GM12878 (cell line): ENCODE measurements around the gene PPFIA3. TPM values are rescaled to one million over a fixed set of nuclear protein-coding genes. Genes with fewer than 3 reads are reported as not detected.
A peak's percentile ranks its signal among the peaks of the same experiment; 100 is the strongest.
"Not testable (repeated sequence)": the region's sequence is repeated elsewhere in the genome, so short reads cannot be mapped to it uniquely, and the experiment has no call there.

Experiments used
- ATAC-seq: fragments of 200-7000 bp; cut with Tn5 transposase; 3 replicates; pipeline ENCODE4 v1.9.1; 2020; ENCODE audit warnings: mild to moderate bottlenecking, moderate library complexity
- BruUV-seq: library from RNA; stranded (reverse); fragments of 400-500 nt; replicated peaks from 2 replicates; lab custom pipeline; 2021; lab: Mats Ljungman, UMichigan
- CTCF ChIA-PET: fragments of 300-600 bp; sonication (Branson Sonifier 250); formaldehyde crosslinking; extraction: SDS; loops from one replicate; lab custom pipeline; 2021; ENCODE audit warnings: inconsistent platforms; lab: Yijun Ruan, JAX
- POLR2A ChIA-PET: fragments of 350-600 bp; formaldehyde crosslinking; extraction: SDS; loops from one replicate; lab custom pipeline; 2021; ENCODE audit warnings: inconsistent platforms; lab: Charles Lee
- RAD21 ChIA-PET: fragments of 300-600 bp; sonication (Branson Sonifier 250); formaldehyde crosslinking; loops from one replicate; lab custom pipeline; 2023; ENCODE audit warnings: antibody characterized with exemption; ENCODE audit not compliant: unreplicated experiment; lab: Charles Lee
- SMC1A ChIA-PET: fragments of 300-600 bp; sonication (Branson Sonifier 250); formaldehyde crosslinking; loops from one replicate; lab custom pipeline; 2023; ENCODE audit not compliant: unreplicated experiment, uncharacterized antibody; lab: Charles Lee
- DNase-seq: peaks from one replicate; pipeline ENCODE4 v3.0.0-alpha.2; 2011; ENCODE audit warnings: low read depth, low spot score
- FAIRE-seq: peaks from 3 replicates; lab custom pipeline; 2011; peaks lifted over from hg19 to GRCh38; lab: Jason Lieb, UNC
- H2AFZ ChIP-seq: 2 replicates; pipeline ENCODE4 v1.6.0; 2011; ENCODE audit warnings: low read depth, low read length, control low read depth; ENCODE audit not compliant: control insufficient read depth
- H3K27ac ChIP-seq: 2 replicates; pipeline ENCODE4 v1.5.1; 2011; ENCODE audit warnings: control low read depth; ENCODE audit not compliant: control insufficient read depth, insufficient read depth
- H3K27me3 ChIP-seq, 2 experiments: replicated peaks in 1 of 2; 2 replicates each; pipeline versions ENCODE4 v1.6.0 to v1.6.1; 2011; ENCODE audit warnings: low read length in 1 of 2; ENCODE audit not compliant: control insufficient read depth in 2 of 2, insufficient read depth in 2 of 2
- H3K36me3 ChIP-seq, 2 experiments: 2 replicates each; pipeline ENCODE4 v1.5.1; 2011; ENCODE audit warnings: low read length in 1 of 2; ENCODE audit not compliant: control insufficient read depth in 2 of 2, insufficient read depth in 2 of 2
- H3K4me1 ChIP-seq: 2 replicates; pipeline ENCODE4 v1.6.1; 2011; ENCODE audit warnings: mild to moderate bottlenecking, low read length, moderate library complexity, mixed read lengths; ENCODE audit not compliant: control insufficient read depth, insufficient read depth
- H3K4me2 ChIP-seq: 2 replicates; pipeline ENCODE4 v1.6.0; 2011; ENCODE audit warnings: control low read depth; ENCODE audit not compliant: control insufficient read depth, insufficient read depth
- H3K4me3 ChIP-seq: fragments of 200-600 bp; sonication (generic); 2 replicates; pipeline ENCODE4 v1.5.1; 2016
- H3K79me2 ChIP-seq: 2 replicates; pipeline ENCODE4 v1.6.0; 2011; ENCODE audit warnings: low read length; ENCODE audit not compliant: control insufficient read depth, insufficient read depth
- H3K9ac ChIP-seq: 2 replicates; pipeline ENCODE4 v1.8.0; 2011; ENCODE audit warnings: low read length, control low read depth, mixed read lengths; ENCODE audit not compliant: control insufficient read depth, insufficient read depth
- H3K9me3 ChIP-seq: replicated peaks from 3 replicates; pipeline ENCODE4 v1.5.1; 2011; ENCODE audit warnings: mild to moderate bottlenecking, low read length; ENCODE audit not compliant: control insufficient read depth, insufficient read depth
- H4K20me1 ChIP-seq: 2 replicates; pipeline ENCODE4 v1.6.0; 2011; ENCODE audit not compliant: control insufficient read depth, insufficient read depth
- CBX5 ChIP-seq: sonication (generic); IDR thresholded peaks from 2 replicates; pipeline ENCODE4 v1.6.1; 2016; ENCODE audit warnings: low read depth, moderate library complexity, mild to moderate bottlenecking, inconsistent platforms
- EED ChIP-seq: sonication (generic); IDR thresholded peaks from 2 replicates; pipeline ENCODE4 v1.6.1; 2016; ENCODE audit warnings: antibody characterized with exemption, low read depth
- WGBS: methylation state at CpG from one replicate; pipeline ENCODE4 v1.1.6; 2016; ENCODE audit warnings: low lambda C conversion rate; ENCODE audit not compliant: insufficient replicate concordance, insufficient coverage; ENCODE audit errors: missing lambda C conversion rate; 5-methylcytosine and 5-hydroxymethylcytosine counted together
- in situ Hi-C: fragments of 300-500 bp; cut with MboI; formaldehyde crosslinking; loops from 9 replicates; pipeline ENCODE4 v1.14.3; 2018; ENCODE audit warnings: mixed read lengths
- intact Hi-C: fragments of 100-400 bp; cut with micrococcal nuclease; formaldehyde crosslinking; loops from one replicate; pipeline ENCODE4 v1.14.2; 2022; ENCODE audit not compliant: unreplicated experiment
- polyA plus RNA-seq, 11 experiments: library from polyadenylated mRNA; depleted of rRNA in 4 of 11; unstranded in 6 of 11; stranded (reverse) in 5 of 11; fragments of >200 nt; fragmentation: Nextera tagmentation in 4 of 11; fragmentation: Illumina TruSeq in 1 of 11; extraction: Ambion mirVana in 4 of 11; extraction: Trizol in 1 of 11; gene quantifications; 1 replicate in 1 of 11; 2 replicates in 10 of 11; pipeline versions ENCODE4 v1.2.1 to v1.2.3, GENCODE V29; 2011 to 2016; ENCODE audit warnings: inconsistent platforms in 2 of 11, missing spikeins in 2 of 11, low read depth in 1 of 11
- total RNA-seq, 4 experiments: library from RNA; depleted of rRNA in 3 of 4; stranded (reverse); fragments of >200 nt in 3 of 4; fragmentation: Illumina TruSeq in 1 of 4; extraction: Trizol in 1 of 4; gene quantifications; 2 replicates each; pipeline versions ENCODE4 v1.2.1 to v1.2.3, GENCODE V29; 2013 to 2021
- TF ChIP-seq, protein P1 (sequence below): IDR thresholded peaks from 2 replicates; pipeline ENCODE4 v1.6.1; 2011; ENCODE audit warnings: borderline replicate concordance, low read depth, mild to moderate bottlenecking, moderate library complexity, mixed read lengths, low read length; ENCODE audit not compliant: insufficient read depth; ENCODE audit errors: extremely low read length
- TF ChIP-seq, protein P2 (sequence below), 3 experiments: IDR thresholded peaks in 2 of 3; conservative IDR thresholded peaks in 1 of 3; 2 replicates each; pipeline ENCODE4 v1.5.1; 2011; ENCODE audit warnings: low read depth in 3 of 3, low read length in 3 of 3, mild to moderate bottlenecking in 3 of 3, control low read depth in 2 of 3, moderate library complexity in 2 of 3, inconsistent platforms in 1 of 3, mixed read lengths in 1 of 3; ENCODE audit not compliant: control insufficient read depth in 2 of 3, insufficient read depth in 1 of 3; ENCODE audit errors: extremely low read depth in 1 of 3
- TF ChIP-seq, protein P3 (sequence below): fragments of 450-650 bp; formaldehyde crosslinking; IDR thresholded peaks from 2 replicates; pipeline ENCODE4 v1.4.0; 2020; ENCODE audit warnings: mild to moderate bottlenecking, moderate library complexity

Gene PPFIA3
- total and polyA plus RNA-seq, 10 of the 15 experiments (the other 5 are each of a cell fraction or from before 2014, with no cell fraction given), result 0.11 to 1.7 (median 0.73) TPM; not detected in 3

DNA sequence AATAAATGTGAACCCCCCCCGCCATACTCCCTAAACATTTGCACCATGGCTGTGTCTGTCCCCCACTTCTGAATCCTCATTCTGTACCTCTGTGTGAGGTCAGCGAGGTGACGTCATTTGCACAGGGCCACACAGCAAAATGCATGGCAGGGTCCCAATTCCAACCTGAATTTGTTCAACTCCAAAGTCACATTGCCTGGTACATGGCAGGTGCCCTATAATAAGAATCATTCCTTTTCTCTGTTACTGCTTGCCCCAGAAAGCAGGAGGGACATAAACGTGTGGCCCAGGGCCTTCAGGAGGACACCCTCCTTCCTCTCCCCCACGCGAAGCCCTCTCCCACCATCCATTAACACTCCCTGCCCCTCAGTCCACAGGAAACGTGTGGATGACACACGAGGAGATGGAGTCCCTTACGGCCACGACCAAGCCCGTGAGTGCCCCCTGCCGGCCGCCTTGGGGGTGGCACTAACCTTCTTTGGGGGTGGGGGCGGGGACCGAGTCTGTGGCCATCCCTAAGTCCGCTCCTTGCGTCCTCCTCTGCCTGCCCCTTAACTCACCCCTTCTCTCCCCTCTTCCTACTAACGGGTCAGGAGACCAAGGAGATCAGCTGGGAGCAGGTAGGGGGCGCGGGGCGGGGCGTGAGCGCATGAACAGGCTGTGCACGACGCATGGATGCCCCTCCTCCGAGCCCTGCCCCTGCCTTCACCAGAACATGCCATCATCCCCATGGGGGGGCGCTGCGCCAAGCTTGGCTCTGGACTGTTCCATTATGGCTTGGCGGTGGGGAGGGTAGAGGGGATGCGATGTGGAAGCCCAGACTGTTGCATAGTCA lies 26.4 kb downstream of the PPFIA3 start (continued):
- TF ChIP-seq, protein P1, sequence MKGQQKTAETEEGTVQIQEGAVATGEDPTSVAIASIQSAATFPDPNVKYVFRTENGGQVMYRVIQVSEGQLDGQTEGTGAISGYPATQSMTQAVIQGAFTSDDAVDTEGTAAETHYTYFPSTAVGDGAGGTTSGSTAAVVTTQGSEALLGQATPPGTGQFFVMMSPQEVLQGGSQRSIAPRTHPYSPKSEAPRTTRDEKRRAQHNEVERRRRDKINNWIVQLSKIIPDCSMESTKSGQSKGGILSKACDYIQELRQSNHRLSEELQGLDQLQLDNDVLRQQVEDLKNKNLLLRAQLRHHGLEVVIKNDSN, result no peak
- TF ChIP-seq, protein P2, sequence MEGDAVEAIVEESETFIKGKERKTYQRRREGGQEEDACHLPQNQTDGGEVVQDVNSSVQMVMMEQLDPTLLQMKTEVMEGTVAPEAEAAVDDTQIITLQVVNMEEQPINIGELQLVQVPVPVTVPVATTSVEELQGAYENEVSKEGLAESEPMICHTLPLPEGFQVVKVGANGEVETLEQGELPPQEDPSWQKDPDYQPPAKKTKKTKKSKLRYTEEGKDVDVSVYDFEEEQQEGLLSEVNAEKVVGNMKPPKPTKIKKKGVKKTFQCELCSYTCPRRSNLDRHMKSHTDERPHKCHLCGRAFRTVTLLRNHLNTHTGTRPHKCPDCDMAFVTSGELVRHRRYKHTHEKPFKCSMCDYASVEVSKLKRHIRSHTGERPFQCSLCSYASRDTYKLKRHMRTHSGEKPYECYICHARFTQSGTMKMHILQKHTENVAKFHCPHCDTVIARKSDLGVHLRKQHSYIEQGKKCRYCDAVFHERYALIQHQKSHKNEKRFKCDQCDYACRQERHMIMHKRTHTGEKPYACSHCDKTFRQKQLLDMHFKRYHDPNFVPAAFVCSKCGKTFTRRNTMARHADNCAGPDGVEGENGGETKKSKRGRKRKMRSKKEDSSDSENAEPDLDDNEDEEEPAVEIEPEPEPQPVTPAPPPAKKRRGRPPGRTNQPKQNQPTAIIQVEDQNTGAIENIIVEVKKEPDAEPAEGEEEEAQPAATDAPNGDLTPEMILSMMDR (IDR thresholded peaks at IDR 0.05 in 2 of 3, conservative IDR thresholded peaks at IDR 0.05 in 1 of 3; ENCODE audit: control insufficient read depth in 2 of 3, extremely low read depth in 1 of 3, insufficient read depth in 1 of 3, low read depth in 3 of 3, low read length in 3 of 3), result peak; percentile 70 to 94 (median 82)
- TF ChIP-seq EED, result 0 out of 2 replicates have a peak, but pooled peaks have one; percentile 14
- TF ChIP-seq, protein P3, sequence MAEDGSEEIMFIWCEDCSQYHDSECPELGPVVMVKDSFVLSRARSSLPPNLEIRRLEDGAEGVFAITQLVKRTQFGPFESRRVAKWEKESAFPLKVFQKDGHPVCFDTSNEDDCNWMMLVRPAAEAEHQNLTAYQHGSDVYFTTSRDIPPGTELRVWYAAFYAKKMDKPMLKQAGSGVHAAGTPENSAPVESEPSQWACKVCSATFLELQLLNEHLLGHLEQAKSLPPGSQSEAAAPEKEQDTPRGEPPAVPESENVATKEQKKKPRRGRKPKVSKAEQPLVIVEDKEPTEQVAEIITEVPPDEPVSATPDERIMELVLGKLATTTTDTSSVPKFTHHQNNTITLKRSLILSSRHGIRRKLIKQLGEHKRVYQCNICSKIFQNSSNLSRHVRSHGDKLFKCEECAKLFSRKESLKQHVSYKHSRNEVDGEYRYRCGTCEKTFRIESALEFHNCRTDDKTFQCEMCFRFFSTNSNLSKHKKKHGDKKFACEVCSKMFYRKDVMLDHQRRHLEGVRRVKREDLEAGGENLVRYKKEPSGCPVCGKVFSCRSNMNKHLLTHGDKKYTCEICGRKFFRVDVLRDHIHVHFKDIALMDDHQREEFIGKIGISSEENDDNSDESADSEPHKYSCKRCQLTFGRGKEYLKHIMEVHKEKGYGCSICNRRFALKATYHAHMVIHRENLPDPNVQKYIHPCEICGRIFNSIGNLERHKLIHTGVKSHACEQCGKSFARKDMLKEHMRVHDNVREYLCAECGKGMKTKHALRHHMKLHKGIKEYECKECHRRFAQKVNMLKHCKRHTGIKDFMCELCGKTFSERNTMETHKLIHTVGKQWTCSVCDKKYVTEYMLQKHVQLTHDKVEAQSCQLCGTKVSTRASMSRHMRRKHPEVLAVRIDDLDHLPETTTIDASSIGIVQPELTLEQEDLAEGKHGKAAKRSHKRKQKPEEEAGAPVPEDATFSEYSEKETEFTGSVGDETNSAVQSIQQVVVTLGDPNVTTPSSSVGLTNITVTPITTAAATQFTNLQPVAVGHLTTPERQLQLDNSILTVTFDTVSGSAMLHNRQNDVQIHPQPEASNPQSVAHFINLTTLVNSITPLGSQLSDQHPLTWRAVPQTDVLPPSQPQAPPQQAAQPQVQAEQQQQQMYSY (CRISPR knock-in tag), result no peak
- TF ChIP-seq CBX5, result no peak

GRCh38 chr19:49146408-49146770 lies 27.0 kb downstream of the PPFIA3 start:
- POLR2A ChIA-PET, H3K79me2 ChIP-seq, H3K36me3 ChIP-seq, BruUV-seq, in situ Hi-C loops, H3K4me1 ChIP-seq, H3K4me3 ChIP-seq, H3K9me3 ChIP-seq, H3K9ac ChIP-seq, H2AFZ ChIP-seq, FAIRE-seq, H3K27ac ChIP-seq, DNase-seq, H4K20me1 ChIP-seq, H3K4me2 ChIP-seq, ATAC-seq: not testable (repeated sequence)
- H3K27me3 ChIP-seq, result peaks cover 6 to 20% of the 10 kb centered on the region in 2 experiments
- ChIA-PET CTCF (interaction anchor here (0.7 to 6.0 kb wide), 11 partner anchors 14 to 245 kb away, joined by 3 to 54 read pairs (median 3); no protein-coding TSS in a partner anchor), SMC1A (interaction anchor here (1.0 to 1.2 kb wide), 2 partner anchors 49 to 53 kb away, joined by 3 to 5 read pairs; no protein-coding TSS in a partner anchor), RAD21 (interaction anchor here (1.2 to 3.5 kb wide), 2 partner anchors 48 to 50 kb away, joined by 3 to 13 read pairs; no protein-coding TSS in a partner anchor)
- intact Hi-C loops, result loop anchor here (1.0 to 5.0 kb wide), 2 partner anchors 48 to 61 kb away; no protein-coding TSS in a partner anchor
- 14% methylated on average over 7 of the region's 7 CpGs for WGBS
